SK-N-MC (cell line): Measurements from ENCODE around the gene QRSL1.

Experiments
- EZH2 ChIP-seq: fragments of 200-600 bp; sonication (generic); IDR thresholded peaks from one replicate; pipeline ENCODE4 v1.6.1; 2017; ENCODE audit warnings: antibody characterized with exemption
- POLR2AphosphoS5 ChIP-seq: IDR thresholded peaks from 2 replicates; pipeline ENCODE4 v1.6.1; 2012; ENCODE audit warnings: mild to moderate bottlenecking, low read depth, low read length, borderline replicate concordance

DNA sequence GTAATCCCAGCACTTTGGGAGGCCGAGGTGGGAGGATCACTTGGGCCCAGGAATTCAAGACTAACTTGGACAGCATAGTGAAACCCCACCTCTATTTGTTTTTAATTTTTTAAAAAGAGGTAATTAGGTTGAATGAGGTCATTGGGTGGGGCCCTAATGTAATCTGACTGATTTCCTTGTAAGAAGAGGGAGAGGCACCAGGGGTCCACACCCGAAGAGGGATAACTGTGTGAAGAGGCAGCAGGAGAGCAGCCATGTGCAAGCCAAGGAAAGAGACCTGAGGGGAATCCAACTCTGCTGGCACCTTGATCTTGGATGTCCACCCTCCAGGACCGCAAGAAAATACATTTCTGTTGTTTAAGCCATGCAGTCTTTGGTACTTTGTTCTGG is 63.4 kb downstream of the QRSL1 start:
- TF ChIP-seq EZH2 (no peak), POLR2AphosphoS5 (no peak)
